Measurements from ENCODE around the gene MAGI1.

MAGI1 gene

DNA sequence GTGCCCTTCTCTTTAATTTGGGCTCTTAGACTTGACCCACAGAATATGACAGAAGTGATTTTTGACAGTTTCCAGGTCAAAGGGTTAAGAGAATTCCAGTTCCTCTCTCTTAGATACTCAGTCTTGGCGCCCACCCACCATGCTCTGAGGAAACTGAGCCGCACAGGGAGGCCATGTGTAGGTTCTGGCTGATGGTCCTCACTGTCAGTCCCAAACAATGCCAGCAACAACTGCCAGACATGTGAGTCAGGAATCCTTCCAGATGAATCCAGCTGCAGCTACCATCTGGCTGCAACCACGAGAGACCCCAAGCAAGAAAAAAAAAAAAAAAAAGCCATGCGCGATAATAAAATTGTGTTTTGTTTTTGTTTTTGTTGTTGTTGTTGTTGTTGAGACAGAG lies 326.6 kb downstream of the MAGI1 start:
- Histone ChIP-seq H3K9me2 (replicated peaks; ENCODE audit: insufficient read depth, low read length) (no peaks in the 10 kb centered on the region), H3K79me2 (ENCODE audit: insufficient read depth, low read length) (no peaks in the 10 kb centered on the region), H4K20me1 (ENCODE audit: low read depth, low read length) (no peaks in the 10 kb centered on the region), H3F3A (ENCODE audit: insufficient read depth) (no peaks in the 10 kb centered on the region), H3K4me2 (ENCODE audit: low read depth, low read length, poor library complexity, severe bottlenecking) (no peak overlapping the region), H2AFZ (ENCODE audit: low read depth, low read length, severe bottlenecking) (no peak overlapping the region), H3K4me3 (ENCODE audit: insufficient read depth, low read length, poor library complexity, severe bottlenecking) (no peak overlapping the region), H3K9me3 (ENCODE audit: insufficient read depth, low read length) (no peaks in the 10 kb centered on the region), H3K9ac (ENCODE audit: low read length) (no peak overlapping the region), H3K27ac (ENCODE audit: low read depth, low read length) (no peak overlapping the region), H3K27me3 (ENCODE audit: low read length) (no peaks in the 10 kb centered on the region), H3K36me3 (ENCODE audit: low read length) (no peaks in the 10 kb centered on the region)
- TF ChIP-seq, protein P1, sequence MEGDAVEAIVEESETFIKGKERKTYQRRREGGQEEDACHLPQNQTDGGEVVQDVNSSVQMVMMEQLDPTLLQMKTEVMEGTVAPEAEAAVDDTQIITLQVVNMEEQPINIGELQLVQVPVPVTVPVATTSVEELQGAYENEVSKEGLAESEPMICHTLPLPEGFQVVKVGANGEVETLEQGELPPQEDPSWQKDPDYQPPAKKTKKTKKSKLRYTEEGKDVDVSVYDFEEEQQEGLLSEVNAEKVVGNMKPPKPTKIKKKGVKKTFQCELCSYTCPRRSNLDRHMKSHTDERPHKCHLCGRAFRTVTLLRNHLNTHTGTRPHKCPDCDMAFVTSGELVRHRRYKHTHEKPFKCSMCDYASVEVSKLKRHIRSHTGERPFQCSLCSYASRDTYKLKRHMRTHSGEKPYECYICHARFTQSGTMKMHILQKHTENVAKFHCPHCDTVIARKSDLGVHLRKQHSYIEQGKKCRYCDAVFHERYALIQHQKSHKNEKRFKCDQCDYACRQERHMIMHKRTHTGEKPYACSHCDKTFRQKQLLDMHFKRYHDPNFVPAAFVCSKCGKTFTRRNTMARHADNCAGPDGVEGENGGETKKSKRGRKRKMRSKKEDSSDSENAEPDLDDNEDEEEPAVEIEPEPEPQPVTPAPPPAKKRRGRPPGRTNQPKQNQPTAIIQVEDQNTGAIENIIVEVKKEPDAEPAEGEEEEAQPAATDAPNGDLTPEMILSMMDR (IDR thresholded peaks at IDR 0.05; ENCODE audit: insufficient read depth, low read length, poor library complexity, severe bottlenecking) = no peak
- no peak for TF ChIP-seq EZH2phosphoT487 (conservative IDR thresholded peaks at IDR 0.05; ENCODE audit: low read length)

DNA sequence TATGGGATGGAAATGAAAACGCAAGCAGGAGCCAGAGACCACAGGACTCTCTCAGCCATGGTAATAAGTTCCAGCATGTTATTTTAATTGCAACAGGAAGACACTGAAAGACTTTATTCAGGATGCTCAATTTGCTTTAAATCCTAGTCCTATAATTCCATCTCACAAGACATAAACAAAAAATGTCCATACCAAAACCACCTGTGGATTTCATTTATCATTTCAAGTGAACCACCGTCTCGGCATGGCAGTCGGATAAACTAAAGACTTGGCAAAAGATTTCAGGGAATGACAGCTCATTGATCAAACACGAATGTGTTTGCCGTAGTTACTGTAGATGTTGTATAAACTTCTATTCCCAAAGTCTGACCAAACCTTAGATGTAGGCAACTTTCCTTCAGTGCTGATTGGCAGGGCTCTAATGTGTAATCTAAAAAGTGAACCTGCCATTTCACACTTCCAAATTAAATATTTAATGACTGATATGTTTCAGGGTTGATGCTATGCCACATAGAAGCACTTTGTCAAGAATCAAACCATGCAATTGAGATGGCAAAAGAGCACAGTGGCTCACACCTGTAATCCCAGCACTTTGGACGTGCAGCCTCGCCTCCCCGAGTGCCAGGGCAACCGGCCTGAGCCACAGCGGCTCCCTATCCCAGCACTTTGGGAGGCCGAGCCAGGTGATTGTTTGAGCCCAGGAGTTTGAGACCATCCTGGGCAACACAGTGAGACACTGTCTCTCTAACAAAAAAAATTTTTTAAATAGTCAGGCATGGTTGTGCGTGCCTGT lies 331.7 kb downstream of the MAGI1 start:
- no peaks in the 10 kb centered on the region for H3K27me3 ChIP-seq (ENCODE audit: low read length)
- H3K27ac ChIP-seq (ENCODE audit: low read depth, low read length) = no peak overlapping the region
- no peaks in the 10 kb centered on the region for H4K20me1 ChIP-seq (ENCODE audit: low read depth, low read length)
- H3F3A ChIP-seq (ENCODE audit: insufficient read depth) = no peaks in the 10 kb centered on the region
- H2AFZ ChIP-seq (ENCODE audit: low read depth, low read length, severe bottlenecking) = no peak overlapping the region
- no peaks in the 10 kb centered on the region for H3K9me3 ChIP-seq (ENCODE audit: insufficient read depth, low read length)
- H3K79me2 ChIP-seq (ENCODE audit: insufficient read depth, low read length) = no peaks in the 10 kb centered on the region
- no peaks in the 10 kb centered on the region for H3K36me3 ChIP-seq (ENCODE audit: low read length)
- H3K4me2 ChIP-seq (ENCODE audit: low read depth, low read length, poor library complexity, severe bottlenecking) = no peak overlapping the region
- no peaks in the 10 kb centered on the region for H3K9me2 ChIP-seq (replicated peaks; ENCODE audit: insufficient read depth, low read length)
- TF ChIP-seq EZH2phosphoT487 (conservative IDR thresholded peaks at IDR 0.05; ENCODE audit: low read length) = no peak
- TF ChIP-seq, protein P1 (IDR thresholded peaks at IDR 0.05; ENCODE audit: insufficient read depth, low read length, poor library complexity, severe bottlenecking) = no peak
- H3K9ac ChIP-seq (ENCODE audit: low read length) = no peak overlapping the region
- H3K4me3 ChIP-seq (ENCODE audit: insufficient read depth, low read length, poor library complexity, severe bottlenecking) = no peak overlapping the region

DNA sequence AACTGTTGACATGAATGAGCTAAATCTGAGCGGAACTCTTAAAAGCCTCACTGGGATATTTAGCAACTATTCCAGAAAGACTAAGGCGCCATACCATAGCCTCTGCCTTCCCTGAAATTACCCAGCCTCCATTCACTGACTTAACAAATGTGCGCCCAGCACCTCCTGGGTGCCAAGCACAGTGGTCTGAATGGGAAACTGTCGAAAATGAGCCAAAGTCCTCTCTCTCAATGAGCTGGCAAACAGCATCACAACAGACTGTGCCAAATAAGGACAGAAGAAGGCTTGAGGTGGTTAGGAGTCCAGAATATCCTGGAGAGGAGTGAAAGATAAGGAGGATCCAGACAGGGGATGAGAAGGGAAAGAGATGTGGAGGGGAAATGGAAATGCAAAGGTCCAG lies 332.4 kb downstream of the MAGI1 start:
- H3K9ac ChIP-seq (ENCODE audit: low read length) = no peak overlapping the region
- no peaks in the 10 kb centered on the region for H3K9me3 ChIP-seq (ENCODE audit: insufficient read depth, low read length)
- H3K36me3 ChIP-seq (ENCODE audit: low read length) = no peaks in the 10 kb centered on the region
- no peaks in the 10 kb centered on the region for H3F3A ChIP-seq (ENCODE audit: insufficient read depth)
- TF ChIP-seq, protein P1 (IDR thresholded peaks at IDR 0.05; ENCODE audit: insufficient read depth, low read length, poor library complexity, severe bottlenecking) = no peak
- no peaks in the 10 kb centered on the region for H3K79me2 ChIP-seq (ENCODE audit: insufficient read depth, low read length)
- no peaks in the 10 kb centered on the region for H3K27me3 ChIP-seq (ENCODE audit: low read length)
- no peaks in the 10 kb centered on the region for H4K20me1 ChIP-seq (ENCODE audit: low read depth, low read length)
- no peak overlapping the region for H3K4me2 ChIP-seq (ENCODE audit: low read depth, low read length, poor library complexity, severe bottlenecking)
- no peak overlapping the region for H3K4me3 ChIP-seq (ENCODE audit: insufficient read depth, low read length, poor library complexity, severe bottlenecking)
- H3K27ac ChIP-seq (ENCODE audit: low read depth, low read length) = no peak overlapping the region
- no peaks in the 10 kb centered on the region for H3K9me2 ChIP-seq (replicated peaks; ENCODE audit: insufficient read depth, low read length)
- no peak overlapping the region for H2AFZ ChIP-seq (ENCODE audit: low read depth, low read length, severe bottlenecking)
